Measurements from ENCODE around the gene RAB38.

DNA sequence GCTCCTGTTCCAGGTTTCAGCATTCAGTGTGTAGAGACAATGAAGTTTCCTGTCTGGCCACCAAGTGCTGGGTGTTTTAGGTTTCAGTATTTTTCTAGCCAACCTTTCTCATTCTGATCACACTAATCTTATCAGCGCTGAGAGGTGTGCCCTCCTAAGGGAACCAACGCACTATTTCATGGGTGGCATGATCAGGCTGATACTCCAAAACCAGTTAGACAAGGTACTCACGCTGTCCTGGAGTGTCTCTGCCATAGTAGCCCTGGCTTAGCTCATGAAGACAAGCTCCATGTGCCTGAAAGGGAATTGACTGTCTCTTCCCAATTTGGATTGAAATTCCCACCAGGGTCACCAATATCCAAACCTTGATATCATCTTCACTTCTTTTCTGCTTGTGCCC lies 8.0 kb upstream of the RAB38 start:
- no peak for TF ChIP-seq POLR2A (IDR thresholded peaks at IDR 0.05)
- TF ChIP-seq POLR2AphosphoS5 (IDR thresholded peaks at IDR 0.05; ENCODE audit: insufficient read depth in 1 of 2, low read depth in 1 of 2), result peak in 1 of 2 donors; percentile 39
- TF ChIP-seq CTCF (IDR thresholded peaks at IDR 0.05), result no peak

Measured in vagina (tissue), 2 donors.